HG03280 (cell line): ENCODE measurements around the gene APBA2.
"Not testable (repeated sequence)": the region's sequence is repeated elsewhere in the genome, so short reads cannot be mapped to it uniquely, and the experiment has no call there.

Experiments used
- ATAC-seq: cut with Tn5 transposase; IDR thresholded peaks from one replicate; pipeline ENCODE4 v1.9.1; 2021; ENCODE audit warnings: mild to moderate bottlenecking, moderate library complexity; ENCODE audit not compliant: unreplicated experiment

Gene APBA2

DNA sequence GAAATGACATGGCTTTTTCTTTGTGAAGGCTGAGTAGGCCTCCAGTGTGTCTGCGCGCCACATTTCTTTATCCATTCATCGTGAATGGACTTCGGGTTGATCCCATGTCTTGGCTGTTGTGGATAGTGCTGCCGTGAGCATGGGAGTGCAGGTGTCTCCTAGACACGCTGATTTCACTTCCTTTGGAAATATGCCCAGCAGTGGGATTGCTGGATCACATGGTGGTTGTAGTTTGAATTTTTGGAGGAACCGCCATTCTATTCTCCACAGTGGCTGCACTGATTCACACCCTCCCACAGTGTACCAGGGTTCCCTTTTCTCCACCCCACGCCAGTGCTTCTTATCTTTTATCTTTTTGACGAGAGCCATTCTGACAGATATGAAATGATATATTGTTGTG, 212.2 kb downstream of the APBA2 start:
- no peak for ATAC-seq

GRCh38 chr15:29098652-29099051, 212.9 kb downstream of the APBA2 start:
- ATAC-seq, result no peak

DNA sequence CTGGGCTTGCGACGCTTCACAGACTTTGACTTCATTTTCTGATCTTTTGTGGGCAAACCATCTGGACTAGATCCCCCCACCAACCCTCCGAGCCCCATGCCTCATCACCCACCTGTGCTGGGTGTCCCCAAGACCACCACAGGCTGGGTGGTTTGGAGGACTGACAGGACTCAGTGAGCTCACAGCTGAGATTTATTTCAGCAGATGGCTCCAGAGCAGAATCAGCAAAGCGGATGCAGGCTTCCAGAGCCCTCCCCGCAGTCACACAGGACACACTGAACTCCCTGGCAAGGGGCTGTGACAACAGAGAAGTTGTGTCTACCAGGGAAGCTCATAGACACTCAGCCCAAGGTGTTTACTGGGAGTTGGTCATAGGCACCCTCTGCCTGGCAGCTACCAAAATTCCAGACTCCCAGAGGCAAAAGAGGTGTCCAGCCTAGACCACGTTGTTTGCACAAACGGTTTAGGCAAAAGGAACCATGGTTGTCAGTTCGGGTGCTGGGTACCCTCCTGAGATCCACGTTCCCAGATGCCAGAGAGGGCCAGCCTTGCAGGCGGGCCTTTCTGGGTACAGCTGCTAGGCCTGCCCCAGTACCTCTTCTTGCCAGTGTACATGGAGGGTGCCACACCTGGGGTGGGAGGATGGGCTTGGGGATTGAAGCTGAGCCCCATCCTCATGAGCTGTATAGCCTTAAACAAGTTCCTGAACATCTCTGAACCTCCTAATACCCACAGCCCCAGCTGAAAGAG, 213.5 kb downstream of the APBA2 start:
- ATAC-seq, result no peak

DNA sequence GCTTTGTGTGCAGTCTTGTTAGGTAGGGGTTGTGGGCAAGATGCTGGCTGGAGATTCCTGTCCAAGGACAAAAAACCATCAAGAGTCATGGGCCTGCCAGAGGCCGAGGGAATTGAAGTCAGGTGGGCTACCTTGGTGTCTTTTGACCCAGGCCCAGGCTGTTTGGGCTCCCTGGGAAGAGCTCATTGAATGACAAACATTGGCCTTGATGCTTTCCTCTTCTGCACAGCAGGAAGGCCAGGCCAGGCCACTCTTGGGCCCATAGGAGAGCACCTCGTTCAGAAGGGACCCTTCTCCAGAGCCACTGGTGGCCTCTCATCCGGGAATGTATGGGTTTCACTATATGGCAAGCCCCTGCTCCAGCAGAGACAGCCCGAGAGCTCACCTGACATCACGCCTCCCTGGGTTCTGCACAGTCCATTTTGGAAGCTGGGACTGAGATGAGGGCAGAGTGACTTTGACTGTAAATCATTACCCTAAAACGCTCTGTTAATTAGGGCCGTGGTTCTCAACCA, 214.8 kb downstream of the APBA2 start:
- no peak for ATAC-seq

DNA sequence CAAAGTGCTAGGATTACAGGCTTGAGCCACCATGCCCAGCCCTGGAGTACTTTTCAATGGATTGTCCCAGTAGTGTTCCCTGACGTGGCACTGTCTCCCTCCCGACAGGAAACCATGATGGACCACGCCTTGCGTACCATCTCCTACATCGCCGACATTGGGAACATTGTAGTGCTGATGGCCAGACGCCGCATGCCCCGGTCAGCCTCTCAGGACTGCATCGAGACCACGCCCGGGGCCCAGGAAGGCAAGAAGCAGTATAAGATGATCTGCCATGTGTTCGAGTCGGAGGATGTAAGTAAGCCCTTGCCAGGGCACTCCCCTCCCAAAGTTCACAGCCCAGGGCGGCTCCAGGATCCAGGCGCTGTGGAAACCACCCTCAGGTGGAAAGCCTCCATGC, 215.7 kb downstream of the APBA2 start:
- no peak for ATAC-seq

- ATAC-seq, result not testable (repeated sequence)
Measured at GRCh38 chr15:29102173-29102794, 216.5 kb downstream of the APBA2 start.

- no peak for ATAC-seq
Measured at GRCh38 chr15:29102911-29103823, 217.4 kb downstream of the APBA2 start.

- peak; percentile 75 for ATAC-seq
Measured at GRCh38 chr15:29103824-29104565, 218.2 kb downstream of the APBA2 start.

DNA sequence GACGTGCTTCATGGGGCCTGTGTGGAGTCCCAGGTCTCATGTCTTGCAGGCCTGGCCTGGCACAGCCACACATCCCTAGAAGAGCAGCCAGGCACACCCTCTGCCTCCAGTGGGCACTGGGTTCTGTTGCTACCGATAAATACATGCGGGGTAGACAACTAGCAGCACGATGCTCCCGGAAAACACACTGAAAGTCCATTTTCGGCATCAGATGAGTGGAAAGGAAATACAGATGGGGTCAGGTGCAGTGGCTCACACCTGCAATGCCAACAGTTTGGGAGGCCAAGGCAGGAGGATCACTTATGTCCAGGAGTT, 218.7 kb downstream of the APBA2 start:
- ATAC-seq, result no peak

- ATAC-seq, result no peak
Measured at GRCh38 chr15:29105151-29105854, 219.5 kb downstream of the APBA2 start.

DNA sequence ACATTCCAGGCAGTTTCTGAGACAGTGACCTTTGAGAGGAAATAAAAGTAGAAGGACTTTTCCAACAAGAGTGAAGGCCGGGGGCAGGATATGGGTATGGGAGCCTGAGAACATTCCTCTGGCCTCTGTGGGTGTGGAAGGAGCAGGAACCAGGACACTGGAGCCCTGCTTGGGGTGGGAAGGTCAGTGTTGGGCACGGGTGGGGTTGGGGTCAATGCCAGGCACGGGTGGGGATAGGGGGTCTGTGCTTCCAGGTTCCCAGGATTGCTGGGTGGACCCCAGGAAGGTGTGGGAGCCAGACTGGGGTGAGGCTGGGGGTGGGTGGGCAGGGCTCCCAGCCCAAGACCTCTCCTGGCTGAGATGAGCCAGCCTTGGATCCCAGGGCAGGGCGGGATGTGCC, 220.3 kb downstream of the APBA2 start:
- no peak for ATAC-seq

- ATAC-seq, result no peak
Measured at GRCh38 chr15:29106551-29107290, 220.9 kb downstream of the APBA2 start.

DNA sequence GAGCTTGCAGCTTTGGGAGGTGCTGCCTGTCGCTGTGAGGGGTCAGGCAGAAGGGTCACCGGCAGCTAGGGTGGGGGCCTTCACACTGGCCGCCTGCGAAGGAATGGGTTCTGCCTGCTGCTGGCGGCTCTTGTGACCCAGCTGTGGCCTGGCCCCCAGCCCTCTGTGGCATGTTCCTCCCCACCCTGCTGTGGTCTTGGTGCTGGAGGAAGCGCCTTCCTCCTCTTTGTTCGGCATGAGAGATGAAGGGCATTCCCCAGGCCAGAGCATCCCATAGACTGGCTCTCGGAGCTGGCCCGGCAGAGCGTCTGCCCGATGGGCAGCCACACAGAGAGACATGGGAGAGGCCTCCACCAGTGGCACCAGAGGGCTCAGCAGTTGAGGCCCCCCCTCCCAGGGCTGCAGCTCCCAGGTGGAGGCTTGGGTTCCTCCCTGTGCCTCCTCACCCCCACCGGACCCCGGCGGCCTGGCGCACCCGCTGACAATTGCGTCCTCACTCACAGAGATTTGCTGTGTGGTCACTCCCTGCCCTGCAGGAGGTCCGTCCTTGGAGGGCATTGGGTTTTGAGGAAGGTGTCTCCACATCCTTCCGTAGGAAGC, 221.6 kb downstream of the APBA2 start:
- no peak for ATAC-seq

- ATAC-seq, result no peak
Measured at GRCh38 chr15:29107971-29108645, 222.3 kb downstream of the APBA2 start.

DNA sequence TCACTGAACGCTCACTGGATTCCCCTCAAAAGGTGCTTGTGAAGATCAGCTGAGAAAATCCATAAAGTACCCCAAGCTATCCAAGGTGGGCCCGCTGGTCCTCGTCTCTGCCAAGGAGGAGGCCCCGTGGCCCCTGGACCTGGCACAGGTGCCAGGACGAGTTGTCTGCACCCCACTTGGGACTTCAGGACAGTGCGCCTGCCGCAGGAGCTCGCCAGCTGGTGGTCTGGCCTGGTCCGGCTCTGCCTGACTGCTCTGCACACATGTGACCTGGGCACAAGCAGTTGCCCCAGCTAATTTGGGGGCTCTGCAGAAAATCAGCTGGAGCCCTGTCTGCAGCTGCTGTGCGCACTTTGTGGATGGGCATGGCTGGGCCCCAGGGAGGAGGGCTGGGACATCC, 224.0 kb downstream of the APBA2 start:
- ATAC-seq, result no peak

GRCh38 chr15:29110176-29110575, 224.4 kb downstream of the APBA2 start:
- ATAC-seq, result no peak

DNA sequence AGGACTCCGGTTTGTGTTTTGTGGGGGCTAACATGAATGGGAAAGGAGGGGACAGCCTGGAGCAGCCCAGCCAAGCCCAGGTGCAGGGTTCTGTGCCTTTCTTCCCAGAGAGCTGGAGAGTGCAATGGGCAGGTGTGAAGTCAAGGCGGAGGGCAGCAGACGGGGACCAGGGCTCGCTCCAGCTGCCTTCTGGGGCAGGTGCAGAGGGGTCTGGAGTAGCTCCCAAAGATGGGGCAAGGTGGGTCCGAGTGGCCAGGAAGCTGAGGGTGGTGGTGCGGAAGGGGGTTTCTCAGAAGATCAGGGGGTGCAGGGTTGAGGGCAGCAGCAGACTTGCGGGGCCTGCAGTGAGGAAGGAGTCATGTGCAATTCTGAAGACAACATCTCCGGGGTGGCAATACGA, 225.0 kb downstream of the APBA2 start:
- ATAC-seq, result no peak

- no peak for ATAC-seq
Measured at GRCh38 chr15:29111705-29112281, 226.0 kb downstream of the APBA2 start.
